SK-N-SH treated with all-trans-retinoic acid at 6 μM for 48 hours (cell line): ENCODE results near the gene RIC1.

Experiments
- ARNTL ChIP-seq: fragments of 450-650 bp; formaldehyde crosslinking; IDR thresholded peaks from 2 replicates; pipeline ENCODE4 v1.5.0; 2020; ENCODE audit warnings: low read depth, mild to moderate bottlenecking, moderate library complexity, borderline replicate concordance
- CSDC2 ChIP-seq: fragments of 250-450 bp; sonication (Bioruptor Pico); IDR thresholded peaks from 2 replicates; pipeline ENCODE4 v1.5.0; 2020; ENCODE audit warnings: mild to moderate bottlenecking, moderate library complexity
- CSRNP3 ChIP-seq: fragments of 250-450 bp; sonication (Bioruptor Pico); IDR thresholded peaks from 2 replicates; pipeline ENCODE4 v1.5.1; 2021; ENCODE audit warnings: mild to moderate bottlenecking, moderate library complexity
- ISL1 ChIP-seq: fragments of 250-450 bp; sonication (Bioruptor Pico); IDR thresholded peaks from 2 replicates; pipeline ENCODE4 v2.1.2; 2022; ENCODE audit warnings: mild to moderate bottlenecking, moderate library complexity
- PATZ1 ChIP-seq: fragments of 250-450 bp; sonication (Bioruptor Pico); IDR thresholded peaks from 2 replicates; pipeline ENCODE4 v1.8.0; 2020; ENCODE audit warnings: mild to moderate bottlenecking, moderate library complexity, borderline replicate concordance
- POU6F1 ChIP-seq: fragments of 250-450 bp; sonication (Bioruptor Pico); IDR thresholded peaks from 2 replicates; pipeline ENCODE4 v1.8.0; 2021; ENCODE audit warnings: low read depth, mild to moderate bottlenecking, moderate library complexity, borderline replicate concordance
- PPARA ChIP-seq: fragments of 250-450 bp; sonication (Bioruptor Pico); IDR thresholded peaks from 2 replicates; pipeline ENCODE4 v1.5.0; 2020; ENCODE audit warnings: mild to moderate bottlenecking, borderline replicate concordance
- SNAI2 ChIP-seq: fragments of 250-450 bp; sonication (Bioruptor Pico); IDR thresholded peaks from 2 replicates; pipeline ENCODE4 v1.5.0; 2020; ENCODE audit warnings: mild to moderate bottlenecking, moderate library complexity
- ZFP3 ChIP-seq: fragments of 250-450 bp; sonication (Bioruptor Pico); IDR thresholded peaks from 2 replicates; pipeline ENCODE4 v1.5.0; 2020; ENCODE audit warnings: mild to moderate bottlenecking, moderate library complexity
- ZNF70 ChIP-seq: fragments of 450-650 bp; formaldehyde crosslinking; IDR thresholded peaks from 2 replicates; pipeline ENCODE4 v1.5.0; 2020; ENCODE audit warnings: mild to moderate bottlenecking, moderate library complexity

GRCh38 chr9:5760338-5760737 lies 131.4 kb downstream of the RIC1 start:
- TF ChIP-seq CSDC2 (CRISPR knock-in tag) (no peak), CSRNP3 (CRISPR knock-in tag) (no peak), ZFP3 (CRISPR knock-in tag) (no peak), SNAI2 (CRISPR knock-in tag) (no peak), PATZ1 (CRISPR knock-in tag) (no peak), PPARA (CRISPR knock-in tag) (no peak), ARNTL (CRISPR knock-in tag) (no peak), ZNF70 (CRISPR knock-in tag) (no peak), POU6F1 (CRISPR knock-in tag) (no peak), ISL1 (no peak)
